ENCODE data around the gene LCE2B.
A peak's percentile ranks its signal among the peaks of the same experiment; 100 is the strongest.

GRCh38 chr1:152654110-152654509 is 31.8 kb upstream of the LCE2B start:
- TF ChIP-seq EZH2phosphoT487 (IDR thresholded peaks at IDR 0.05; ENCODE audit: borderline replicate concordance, low read length) (no peak), EZH2 (IDR thresholded peaks at IDR 0.05; ENCODE audit: low read length, unreplicated experiment) (no peak)
- TF ChIP-seq, protein P1, sequence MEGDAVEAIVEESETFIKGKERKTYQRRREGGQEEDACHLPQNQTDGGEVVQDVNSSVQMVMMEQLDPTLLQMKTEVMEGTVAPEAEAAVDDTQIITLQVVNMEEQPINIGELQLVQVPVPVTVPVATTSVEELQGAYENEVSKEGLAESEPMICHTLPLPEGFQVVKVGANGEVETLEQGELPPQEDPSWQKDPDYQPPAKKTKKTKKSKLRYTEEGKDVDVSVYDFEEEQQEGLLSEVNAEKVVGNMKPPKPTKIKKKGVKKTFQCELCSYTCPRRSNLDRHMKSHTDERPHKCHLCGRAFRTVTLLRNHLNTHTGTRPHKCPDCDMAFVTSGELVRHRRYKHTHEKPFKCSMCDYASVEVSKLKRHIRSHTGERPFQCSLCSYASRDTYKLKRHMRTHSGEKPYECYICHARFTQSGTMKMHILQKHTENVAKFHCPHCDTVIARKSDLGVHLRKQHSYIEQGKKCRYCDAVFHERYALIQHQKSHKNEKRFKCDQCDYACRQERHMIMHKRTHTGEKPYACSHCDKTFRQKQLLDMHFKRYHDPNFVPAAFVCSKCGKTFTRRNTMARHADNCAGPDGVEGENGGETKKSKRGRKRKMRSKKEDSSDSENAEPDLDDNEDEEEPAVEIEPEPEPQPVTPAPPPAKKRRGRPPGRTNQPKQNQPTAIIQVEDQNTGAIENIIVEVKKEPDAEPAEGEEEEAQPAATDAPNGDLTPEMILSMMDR (conservative IDR thresholded peaks at IDR 0.05; ENCODE audit: low read depth, low read length): peak; percentile 93
